Mucosa of descending colon (tissue), 3 donors: ENCODE data around the gene CELA3A. TPM values are rescaled to one million over a fixed set of nuclear protein-coding genes. Genes with fewer than 3 reads are reported as not detected.
"Not testable (repeated sequence)": the region's sequence is repeated elsewhere in the genome, so short reads cannot be mapped to it uniquely, and the experiment has no call there.

Source experiments
- ATAC-seq: fragments of 200-7000 bp; cut with Tn5 transposase; one replicate; pipeline ENCODE4 v1.9.1; 2020; ENCODE audit warnings: mild to moderate bottlenecking, moderate library complexity
- DNase-seq, 3 donors: peaks; one replicate each; pipeline ENCODE4 v3.0.0-alpha.2; 2020
- H3K36me3 ChIP-seq: fragments of 200-600 bp; one replicate; pipeline ENCODE4 v1.8.0; 2021; ENCODE audit warnings: low read depth, mild to moderate bottlenecking
- H3K4me1 ChIP-seq: fragments of 200-600 bp; one replicate; pipeline ENCODE4 v1.8.0; 2021; ENCODE audit warnings: low read depth, mild to moderate bottlenecking
- H3K4me3 ChIP-seq: fragments of 200-600 bp; one replicate; pipeline ENCODE4 v1.8.0; 2021; ENCODE audit warnings: mild to moderate bottlenecking
- H3K9me3 ChIP-seq: fragments of 200-600 bp; one replicate; pipeline ENCODE4 v1.8.0; 2021; ENCODE audit warnings: mild to moderate bottlenecking
- intact Hi-C, 2 donors: fragments of 100-400 bp; cut with DNase I in 1 of 2; cut with micrococcal nuclease in 1 of 2; formaldehyde crosslinking; loops; one replicate each; pipeline versions ENCODE4 v1.11.0 to v1.11.1; 2022; cut with DNase I, micrococcal nuclease
- total RNA-seq, 3 donors: library from RNA; stranded (reverse); fragmentation: NEBNext Ultra II Directional in 2 of 3; extraction: Animal tissue kit (Norgen Biotek cat#: 25700) in 2 of 3; gene quantifications; one replicate each; pipeline versions ENCODE4 v1.2.1 to v1.2.4, GENCODE V29; 2021 to 2023
- donor health status: DM: no; HTN: no; CAD: no; lungs with moderate emphysema.
- donor health status: DM: no; HTN: no; CAD: no.
- donor health status: DM: no; HTN: yes; CAD: no.

The CELA3A gene
- total RNA-seq, 3 donors from 2014 or later, result 0.65 to 1.0 TPM; not detected in 1

GRCh38 chr1:21975296-21975695, 26.2 kb upstream of the CELA3A start:
- DNase-seq, H3K4me3 ChIP-seq, H3K36me3 ChIP-seq, H3K9me3 ChIP-seq, H3K4me1 ChIP-seq, intact Hi-C loops, ATAC-seq: not testable (repeated sequence)

DNA sequence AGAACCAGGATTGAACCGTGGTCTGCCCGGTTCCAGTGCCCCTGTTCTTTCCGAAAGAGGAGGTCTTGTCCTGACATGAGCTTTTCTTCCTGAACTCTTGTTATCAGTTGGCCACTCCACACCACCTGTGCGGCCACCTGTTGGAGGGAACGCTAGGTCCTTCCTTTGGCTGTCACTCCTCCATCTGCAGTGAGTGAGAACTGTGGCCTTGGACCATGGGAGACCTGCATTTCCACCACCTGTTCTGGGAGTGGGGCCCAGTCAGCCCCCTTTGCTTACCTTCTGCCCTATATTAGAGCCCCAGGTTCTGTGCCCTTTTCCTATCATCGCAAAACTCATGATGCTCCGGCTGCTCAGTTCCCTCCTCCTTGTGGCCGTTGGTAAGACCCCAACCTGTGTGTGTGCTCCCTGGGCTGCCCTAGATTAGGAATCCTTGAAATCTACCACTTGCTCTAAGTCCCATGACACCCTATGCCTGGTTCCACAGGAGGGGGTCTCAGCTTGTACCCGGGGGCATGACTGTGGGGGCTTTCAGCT, 24.7 kb upstream of the CELA3A start, which contains the start of gene CELA3B:
CELA3B (plus strand) TSS at position 320 of the 537 bp plus-strand sequence; CDS start at position 338, 18 bp downstream.
- H3K4me3 ChIP-seq, DNase-seq, H3K4me1 ChIP-seq, intact Hi-C loops, H3K36me3 ChIP-seq, H3K9me3 ChIP-seq, ATAC-seq: not testable (repeated sequence)

DNA sequence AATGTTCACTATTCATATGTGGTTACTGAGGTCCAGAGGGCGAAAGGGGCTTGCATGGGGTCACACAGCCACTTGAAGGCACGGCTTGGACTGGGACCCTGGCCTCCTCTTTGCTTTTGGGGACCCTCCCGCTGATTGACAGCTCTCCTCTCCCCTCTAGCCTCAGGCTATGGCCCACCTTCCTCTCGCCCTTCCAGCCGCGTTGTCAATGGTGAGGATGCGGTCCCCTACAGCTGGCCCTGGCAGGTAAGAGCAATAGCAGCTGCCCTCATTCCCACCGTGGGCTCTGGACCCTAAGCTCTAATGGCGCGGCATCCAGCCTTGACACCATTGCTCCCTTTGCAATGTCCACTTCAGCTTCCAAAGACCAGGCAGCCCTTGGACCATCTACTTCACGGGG, 23.2 kb upstream of the CELA3A start:
- intact Hi-C loops, H3K36me3 ChIP-seq, ATAC-seq, H3K4me1 ChIP-seq, H3K9me3 ChIP-seq, H3K4me3 ChIP-seq, DNase-seq: not testable (repeated sequence)

DNA sequence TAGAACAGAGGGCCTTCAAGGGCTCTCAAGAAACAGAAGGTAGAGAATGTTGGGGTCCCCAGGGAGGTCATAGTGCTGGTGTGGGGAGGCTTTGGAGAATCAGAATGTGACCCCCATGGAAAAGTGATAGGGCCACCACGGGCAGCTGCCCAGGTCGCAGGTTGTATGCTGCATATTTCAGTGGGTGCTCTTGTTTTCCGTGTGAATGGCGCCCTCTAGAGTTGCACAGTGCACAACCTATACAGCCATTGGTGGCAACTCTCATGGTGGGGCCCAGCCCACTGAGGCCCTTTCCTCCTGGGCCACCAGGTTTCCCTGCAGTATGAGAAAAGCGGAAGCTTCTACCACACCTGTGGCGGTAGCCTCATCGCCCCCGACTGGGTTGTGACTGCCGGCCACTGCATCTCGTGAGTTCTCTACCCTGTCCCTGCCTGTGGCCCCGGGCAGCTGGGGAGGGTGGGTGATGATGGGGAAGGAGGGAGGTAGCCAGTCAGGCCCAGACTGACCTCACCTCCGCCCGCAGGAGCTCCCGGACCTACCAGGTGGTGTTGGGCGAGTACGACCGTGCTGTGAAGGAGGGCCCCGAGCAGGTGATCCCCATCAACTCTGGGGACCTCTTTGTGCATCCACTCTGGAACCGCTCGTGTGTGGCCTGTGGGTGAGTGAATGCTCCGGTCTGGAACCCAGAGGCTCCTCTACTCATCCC, 20.8 kb upstream of the CELA3A start:
- DNase-seq, H3K4me1 ChIP-seq, H3K4me3 ChIP-seq, H3K9me3 ChIP-seq, intact Hi-C loops, H3K36me3 ChIP-seq: not testable (repeated sequence)
- peak; percentile 68 for ATAC-seq

DNA sequence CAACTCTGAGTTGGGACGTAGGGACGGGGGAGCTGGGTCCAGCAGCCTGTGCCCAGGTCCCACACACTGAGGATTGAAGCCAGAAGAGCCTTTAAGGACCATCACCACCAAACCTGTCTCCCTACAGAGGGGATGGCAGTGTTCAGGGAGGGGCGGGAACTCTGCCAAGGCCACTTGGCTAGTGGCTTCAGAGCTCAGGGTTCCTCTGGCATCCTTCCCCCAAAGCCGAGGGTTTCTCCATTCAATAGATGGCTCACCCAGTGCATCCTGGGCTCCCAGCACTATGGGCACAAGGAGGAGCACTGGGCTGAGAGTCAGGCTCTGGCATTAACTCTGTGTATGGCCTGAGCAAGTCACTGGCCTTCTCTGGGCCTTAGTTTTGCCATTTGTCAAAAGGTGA, 20.2 kb upstream of the CELA3A start:
- H3K4me1 ChIP-seq, H3K36me3 ChIP-seq, intact Hi-C loops, DNase-seq, ATAC-seq, H3K4me3 ChIP-seq, H3K9me3 ChIP-seq: not testable (repeated sequence)

- ATAC-seq, DNase-seq, H3K4me3 ChIP-seq: not testable (repeated sequence)
Measured at GRCh38 chr1:21982122-21982521, 19.3 kb upstream of the CELA3A start.

GRCh38 chr1:21983539-21983938, 17.9 kb upstream of the CELA3A start:
- H3K4me1 ChIP-seq, H3K4me3 ChIP-seq, ATAC-seq, H3K36me3 ChIP-seq, DNase-seq, intact Hi-C loops, H3K9me3 ChIP-seq: not testable (repeated sequence)

More at GRCh38 chr1:21982122-21982521, 19.3 kb upstream of the CELA3A start:
- H3K4me1 ChIP-seq, H3K9me3 ChIP-seq, intact Hi-C loops, H3K36me3 ChIP-seq: not testable (repeated sequence)

GRCh38 chr1:21985893-21986292, 15.6 kb upstream of the CELA3A start:
- DNase-seq, H3K4me3 ChIP-seq, H3K36me3 ChIP-seq, H3K9me3 ChIP-seq, intact Hi-C loops, H3K4me1 ChIP-seq: not testable (repeated sequence)
- peak; percentile 77 for ATAC-seq

- H3K9me3 ChIP-seq, H3K36me3 ChIP-seq, H3K4me3 ChIP-seq, intact Hi-C loops, H3K4me1 ChIP-seq, ATAC-seq, DNase-seq: not testable (repeated sequence)
Measured at GRCh38 chr1:21986386-21986785, 15.1 kb upstream of the CELA3A start.

DNA sequence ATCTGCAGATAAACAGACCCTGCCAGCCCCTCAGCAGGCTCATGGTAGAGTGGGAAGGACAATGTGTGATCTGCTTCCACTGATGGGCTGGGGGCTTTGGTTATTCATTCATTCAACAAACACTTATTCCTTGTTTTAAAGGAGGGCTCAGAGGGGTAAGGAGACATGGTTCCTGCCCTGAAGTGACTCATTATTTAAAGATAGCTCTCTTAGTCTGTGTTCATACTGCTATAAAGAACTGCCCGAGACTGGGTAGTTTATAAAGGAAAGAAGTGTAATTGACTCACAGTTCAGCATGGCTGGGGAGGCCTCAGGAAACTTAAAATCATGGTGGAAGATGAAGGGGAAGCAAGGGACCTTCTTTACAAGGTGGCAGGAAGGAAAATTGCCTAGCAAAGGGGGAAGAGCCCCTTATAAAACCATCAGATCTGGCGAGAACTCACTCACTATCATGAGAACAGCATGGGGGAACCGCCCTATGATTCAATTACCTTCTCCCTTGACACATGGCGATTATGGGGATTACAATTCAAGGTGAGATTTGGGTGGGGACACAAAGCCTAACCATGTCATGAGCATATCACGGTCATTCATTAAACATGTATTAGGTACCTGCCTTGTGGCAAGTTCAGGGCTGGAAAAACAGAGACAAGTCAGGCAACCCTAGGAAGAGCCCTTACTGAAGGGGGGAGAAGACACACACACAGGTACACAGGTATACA, 11.6 kb upstream of the CELA3A start:
- H3K4me1 ChIP-seq, H3K36me3 ChIP-seq, H3K4me3 ChIP-seq, DNase-seq, intact Hi-C loops, H3K9me3 ChIP-seq: not testable (repeated sequence)
- ATAC-seq, result peak; percentile 71

- H3K9me3 ChIP-seq, H3K4me1 ChIP-seq, H3K36me3 ChIP-seq, H3K4me3 ChIP-seq, DNase-seq, intact Hi-C loops, ATAC-seq: not testable (repeated sequence)
Measured at GRCh38 chr1:21992186-21992585, 9.3 kb upstream of the CELA3A start.

- intact Hi-C loops, DNase-seq: not testable (repeated sequence)
Measured at GRCh38 chr1:21994716-21995115, 6.7 kb upstream of the CELA3A start.

DNA sequence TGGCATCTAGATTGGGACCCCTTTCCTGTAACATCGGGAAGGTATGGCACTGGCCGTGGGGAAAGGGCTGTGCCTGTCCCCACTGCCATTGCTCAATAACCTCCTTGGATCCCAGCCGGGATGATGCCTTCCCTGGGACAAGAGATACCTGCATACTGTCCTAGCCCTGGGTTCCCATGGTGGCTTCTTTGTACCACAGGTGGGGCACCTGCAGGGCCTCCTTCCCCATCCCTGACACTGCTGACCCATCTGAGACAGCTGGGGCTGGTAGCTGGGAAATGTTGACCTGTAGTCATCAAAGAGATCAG, 4.8 kb upstream of the CELA3A start:
- DNase-seq, intact Hi-C loops, H3K4me1 ChIP-seq, H3K4me3 ChIP-seq, H3K36me3 ChIP-seq, H3K9me3 ChIP-seq: not testable (repeated sequence)
- ATAC-seq, result peak; percentile 21

More at GRCh38 chr1:21994716-21995115, 6.7 kb upstream of the CELA3A start:
- not testable (repeated sequence) for H3K4me1 ChIP-seq, H3K36me3 ChIP-seq, ATAC-seq, H3K9me3 ChIP-seq, H3K4me3 ChIP-seq

DNA sequence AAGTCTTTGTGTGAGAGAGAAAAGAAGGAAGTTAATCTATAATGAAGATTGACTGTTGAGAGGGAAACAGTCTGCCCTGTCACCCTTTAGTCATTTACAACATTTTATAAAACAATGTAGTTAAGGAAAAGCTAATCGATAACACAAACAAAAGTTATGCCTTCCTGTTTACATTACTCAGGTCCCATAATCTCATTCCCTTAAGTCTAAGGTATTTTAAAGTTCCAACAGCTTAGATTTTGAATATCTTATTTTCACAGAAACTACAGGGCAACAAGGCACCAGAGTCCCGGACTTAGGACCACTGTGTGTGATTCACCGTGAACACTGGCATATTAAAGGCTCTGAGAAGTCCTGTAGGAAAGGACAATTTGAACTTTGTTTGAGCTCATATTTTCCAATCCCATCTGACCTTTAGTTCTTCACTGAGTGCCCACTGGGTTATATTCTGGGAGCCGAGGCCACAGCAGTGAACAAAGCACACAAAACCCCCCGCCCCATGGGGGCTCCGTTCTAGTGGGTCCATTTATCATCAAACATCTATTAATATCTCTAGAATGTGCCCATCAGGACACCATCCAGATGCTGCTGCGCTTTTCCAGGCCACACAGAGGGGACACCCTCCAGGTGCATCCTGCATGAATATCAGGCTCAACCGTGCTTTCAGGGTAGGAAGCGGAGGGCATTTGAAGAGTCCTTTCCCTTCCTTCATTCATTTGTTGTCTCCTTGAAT, 3.4 kb upstream of the CELA3A start:
- not testable (repeated sequence) for DNase-seq

More for the DNA sequence above, 3.4 kb upstream of the CELA3A start:
- H3K4me1 ChIP-seq, H3K9me3 ChIP-seq, intact Hi-C loops, H3K4me3 ChIP-seq, H3K36me3 ChIP-seq: not testable (repeated sequence)
- peak; percentile 80 for ATAC-seq
